Stimulated activated naive CD8-positive, alpha-beta T cell treated with anti-CD3 and anti-CD28 coated beads, Interleukin-15, Interleukin-2, amounts not matched to agents 100 U/mL and 50 U/mL, for 24 hours (primary cell): Measurements from ENCODE around the gene IQSEC1.

Experiments
- ATAC-seq: fragments of 150-1000 bp; cut with Tn5 transposase; one replicate; pipeline ENCODE4 v1.10.0; 2021
- DNase-seq: peaks from one replicate; pipeline ENCODE4 v3.0.0; 2021

IQSEC1 gene

GRCh38 chr3:13073326-13074005, at the start of gene IQSEC1:
IQSEC1 (minus strand) TSS chr3:13073429; CDS start chr3:13073014, 415 bp downstream.
- ATAC-seq: peak; percentile 59
- DNase-seq: peak; percentile 82

DNA sequence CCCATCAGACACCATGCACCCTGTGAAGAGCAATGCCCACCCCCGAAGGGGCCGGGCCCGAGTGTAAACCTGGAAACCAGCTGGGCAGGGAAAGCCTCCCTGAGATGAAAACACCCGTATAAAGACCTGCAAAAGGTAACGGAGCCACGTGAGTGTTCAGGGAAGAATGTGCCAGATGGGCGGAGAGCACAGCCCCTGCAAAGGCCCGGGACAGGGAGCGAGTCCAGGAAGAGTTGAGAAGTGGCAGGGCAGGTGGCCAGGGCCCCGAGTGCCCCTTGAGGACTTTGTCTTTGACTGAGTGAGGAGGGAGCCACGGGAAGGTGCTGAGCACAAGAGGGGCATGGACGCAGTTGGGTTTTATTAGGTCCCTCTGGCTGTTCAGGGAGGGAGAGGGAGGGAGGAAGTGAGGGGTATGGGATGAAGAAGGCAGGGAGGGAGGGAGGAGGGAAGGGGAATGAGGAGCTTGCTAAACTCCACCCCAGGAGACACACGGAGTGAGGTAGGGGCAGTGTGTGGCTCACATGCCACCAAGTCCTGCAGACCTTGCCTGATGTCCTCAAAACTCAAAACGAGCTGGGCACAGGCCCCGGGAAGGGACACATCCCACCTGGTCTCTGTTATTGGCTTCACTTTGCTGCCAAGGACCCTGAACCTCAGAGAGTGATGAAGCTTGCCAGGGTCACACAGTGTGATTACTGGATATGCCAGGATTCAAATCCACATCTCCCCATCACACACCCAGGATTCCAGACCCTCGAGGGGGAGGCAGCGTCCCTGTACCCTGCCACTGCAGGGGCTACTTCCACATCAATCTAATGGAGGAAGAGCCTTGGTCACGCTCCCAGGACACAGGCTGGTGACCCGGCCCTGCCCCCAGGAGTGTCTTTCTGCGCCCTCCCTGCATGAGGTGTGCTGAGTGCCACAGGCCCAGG, 49.1 kb upstream of the IQSEC1 start:
- DNase-seq: no peak
- no peak for ATAC-seq

DNA sequence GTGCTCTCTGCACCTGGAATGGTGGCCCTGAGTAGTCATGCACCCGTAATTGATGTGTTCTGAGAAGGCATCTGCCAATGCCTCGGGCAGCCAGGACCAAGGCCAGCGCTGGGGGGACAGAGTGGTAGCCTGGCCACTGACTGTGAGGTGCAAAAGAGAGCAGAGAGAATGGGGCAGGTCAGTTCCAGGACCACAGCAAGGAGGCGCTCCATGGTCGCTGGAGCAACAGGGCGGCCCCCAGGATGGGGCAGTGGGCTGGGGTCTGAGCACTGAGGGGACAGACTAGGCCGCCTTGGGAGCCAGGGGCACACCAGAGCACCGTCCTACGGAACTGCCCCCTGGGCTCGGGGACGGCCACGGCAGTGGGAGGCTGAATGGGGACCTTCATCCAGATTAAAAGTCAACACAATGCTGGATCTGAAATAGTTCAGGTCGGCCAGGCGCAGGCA, 48.3 kb upstream of the IQSEC1 start:
- DNase-seq: no peak
- ATAC-seq: no peak

- ATAC-seq (no peak), DNase-seq (no peak)
Observed at GRCh38 chr3:13120928-13121552, 47.8 kb upstream of the IQSEC1 start.

DNA sequence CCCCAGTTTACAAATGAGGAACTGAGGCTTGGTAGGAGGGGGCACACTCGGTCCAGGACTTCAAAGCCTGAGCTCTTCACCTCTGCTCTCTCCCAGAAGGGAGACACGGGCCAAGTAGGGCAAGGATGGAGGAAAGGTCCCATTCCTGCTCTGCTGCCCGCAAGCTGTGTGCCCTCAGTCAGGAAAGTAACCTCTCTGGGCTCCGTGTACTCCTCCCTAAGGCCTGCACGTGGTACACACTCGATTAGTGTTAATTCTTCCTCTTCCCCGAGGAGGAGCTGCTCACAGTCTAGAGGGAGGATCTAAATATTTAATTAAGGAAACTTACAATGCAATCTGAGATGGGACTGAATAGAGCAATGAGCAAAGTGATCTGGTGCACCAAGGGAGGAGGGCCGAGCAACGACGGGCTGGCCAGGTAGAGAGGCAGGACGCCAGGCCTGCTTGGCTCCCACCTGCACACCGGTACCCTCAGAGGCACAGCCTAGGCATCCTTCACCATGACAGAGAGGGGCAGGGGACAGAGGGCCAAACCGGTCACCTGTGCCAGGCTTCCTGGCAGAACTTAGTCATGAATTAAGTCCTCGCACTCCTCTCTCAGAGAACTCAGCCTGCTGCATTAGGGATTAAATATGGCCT, 47.2 kb upstream of the IQSEC1 start:
- no peak for ATAC-seq

DNA sequence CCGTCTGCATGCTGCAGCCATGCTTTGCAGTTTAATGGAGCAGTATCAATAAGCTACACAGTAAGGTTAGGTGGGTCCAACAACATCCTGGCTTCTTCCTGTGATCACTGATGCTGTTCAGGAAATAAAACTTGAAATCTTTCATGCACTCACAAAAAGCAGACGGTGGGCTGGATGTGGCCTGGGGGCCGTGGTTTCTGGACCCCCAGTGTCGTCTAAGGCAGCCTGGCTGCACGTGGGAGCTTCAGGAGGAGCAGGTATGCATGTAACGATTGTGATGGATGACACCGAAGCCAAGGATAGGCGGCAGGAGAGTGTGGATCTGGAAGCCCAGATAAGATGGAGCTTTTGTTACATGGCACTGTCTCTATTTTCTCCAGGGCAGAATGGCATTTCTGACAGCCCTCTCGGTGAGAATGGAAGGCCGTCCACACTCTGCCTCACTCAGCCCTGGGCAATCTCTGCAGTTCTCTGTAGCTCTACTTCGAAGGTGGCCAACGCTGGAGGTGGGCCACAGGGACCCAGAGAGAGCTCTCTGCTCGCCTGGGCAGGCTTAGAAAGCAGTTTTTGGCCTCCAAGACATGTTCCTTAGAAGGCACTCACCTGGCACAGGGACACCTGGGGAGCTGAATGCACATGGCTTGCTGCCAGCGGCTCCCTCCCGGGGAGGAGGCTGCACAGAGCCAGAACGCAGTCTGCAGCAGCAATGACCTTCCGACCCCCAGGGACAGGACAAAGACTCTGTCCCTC, 46.4 kb upstream of the IQSEC1 start:
- ATAC-seq (no peak), DNase-seq (no peak)

More for the DNA sequence above, 47.2 kb upstream of the IQSEC1 start:
- no peak for DNase-seq

DNA sequence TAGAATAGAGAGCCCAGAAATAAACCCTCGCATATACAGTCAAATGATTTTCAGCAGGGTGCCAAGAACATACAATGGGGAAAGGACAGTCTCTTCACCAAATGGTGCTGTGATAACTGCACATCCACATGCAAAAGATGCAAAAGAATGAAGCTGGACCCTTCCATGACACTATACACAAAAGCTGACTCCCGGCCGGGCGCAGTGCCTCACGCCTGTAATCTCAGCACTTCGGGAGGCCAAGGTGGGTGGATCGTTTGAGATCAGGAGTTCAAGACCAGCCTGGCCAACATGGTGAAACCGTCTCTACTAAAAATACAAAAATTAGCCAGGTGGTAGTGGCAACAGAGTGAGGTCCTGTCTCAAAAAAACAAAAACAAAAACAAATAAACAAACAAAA, 43.2 kb upstream of the IQSEC1 start:
- ATAC-seq (no peak), DNase-seq (no peak)

DNA sequence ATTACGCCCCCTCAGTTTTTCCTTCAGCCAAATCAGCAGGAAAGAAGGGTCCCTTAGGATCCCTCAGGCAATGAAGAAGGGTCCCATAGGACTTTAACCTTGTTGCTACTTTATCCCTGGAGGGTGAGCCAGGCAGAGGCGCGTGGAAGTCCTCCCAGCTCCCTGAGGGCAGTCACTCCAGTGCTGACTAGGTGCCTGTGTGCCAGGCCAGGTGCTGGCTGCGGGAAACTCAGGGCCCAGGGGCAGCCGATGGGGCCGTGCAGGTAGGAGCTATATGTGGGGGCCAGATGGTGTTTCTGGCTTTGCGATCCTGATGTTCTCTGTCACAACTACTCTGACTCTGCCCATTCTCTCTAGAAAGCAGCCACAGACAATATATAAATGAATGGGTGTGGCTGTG, 42.8 kb upstream of the IQSEC1 start:
- DNase-seq: no peak
- no peak for ATAC-seq

DNA sequence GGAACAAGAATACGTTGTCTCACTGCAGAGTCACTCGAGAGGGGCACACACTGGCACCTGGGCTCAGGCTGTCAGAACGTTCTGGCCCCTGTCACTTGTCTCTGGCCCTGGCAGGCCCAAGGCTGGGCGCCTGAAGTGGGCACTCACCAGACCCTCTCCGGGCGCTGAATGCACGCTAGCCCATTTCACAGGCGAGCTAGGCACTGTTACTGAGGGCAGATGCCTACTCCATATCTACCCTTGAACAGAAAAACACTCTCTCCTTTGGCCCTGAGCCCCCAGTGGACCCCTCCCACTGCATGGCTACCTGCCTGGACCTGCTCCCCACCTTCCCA, 42.3 kb upstream of the IQSEC1 start:
- ATAC-seq: no peak
- no peak for DNase-seq

- no peak for DNase-seq
- ATAC-seq: no peak
Observed at GRCh38 chr3:13114811-13115575, 41.8 kb upstream of the IQSEC1 start.

- ATAC-seq (no peak), DNase-seq (no peak)
Observed at GRCh38 chr3:13113346-13114330, 40.4 kb upstream of the IQSEC1 start.

DNA sequence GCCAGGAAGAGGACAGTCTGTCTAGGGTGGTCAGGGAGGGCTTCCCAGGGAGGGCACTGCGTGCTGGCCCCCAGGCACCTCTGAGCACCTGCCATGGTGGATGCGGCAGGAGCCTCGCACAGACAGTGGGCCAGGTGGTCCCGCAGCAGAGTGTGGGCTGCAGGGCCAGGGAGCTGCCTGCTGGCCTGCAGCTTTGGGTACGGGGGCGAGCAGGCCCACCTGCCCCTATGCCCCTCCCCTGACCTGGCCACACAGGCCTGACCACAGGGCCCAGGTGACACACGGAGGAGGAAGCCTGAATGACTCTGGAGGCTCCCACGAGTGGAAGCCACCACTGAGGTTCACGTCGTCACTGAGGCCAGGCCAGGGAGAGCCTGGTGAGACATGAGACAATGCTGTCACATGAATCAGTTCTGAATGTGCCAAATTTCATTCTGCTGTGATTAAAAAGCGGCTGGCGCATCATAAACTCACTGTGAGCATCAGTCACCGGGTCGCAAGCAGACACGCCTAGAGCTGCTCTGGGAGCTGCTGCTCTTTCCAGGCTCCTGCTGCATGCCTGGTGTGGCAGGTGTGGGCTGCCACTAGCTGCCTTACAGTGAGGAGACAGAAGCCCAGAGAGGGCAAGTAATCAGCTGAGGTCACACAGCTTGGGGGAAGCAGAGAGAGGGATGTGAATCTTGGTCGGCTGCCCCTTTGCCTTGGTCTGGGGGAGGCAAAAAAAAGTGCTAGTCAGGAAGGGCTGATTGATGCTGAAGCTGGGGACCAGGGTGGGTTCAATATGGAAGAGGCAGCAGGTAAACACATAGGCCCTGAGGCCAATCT, 39.5 kb upstream of the IQSEC1 start:
- DNase-seq (no peak), ATAC-seq (no peak)

DNA sequence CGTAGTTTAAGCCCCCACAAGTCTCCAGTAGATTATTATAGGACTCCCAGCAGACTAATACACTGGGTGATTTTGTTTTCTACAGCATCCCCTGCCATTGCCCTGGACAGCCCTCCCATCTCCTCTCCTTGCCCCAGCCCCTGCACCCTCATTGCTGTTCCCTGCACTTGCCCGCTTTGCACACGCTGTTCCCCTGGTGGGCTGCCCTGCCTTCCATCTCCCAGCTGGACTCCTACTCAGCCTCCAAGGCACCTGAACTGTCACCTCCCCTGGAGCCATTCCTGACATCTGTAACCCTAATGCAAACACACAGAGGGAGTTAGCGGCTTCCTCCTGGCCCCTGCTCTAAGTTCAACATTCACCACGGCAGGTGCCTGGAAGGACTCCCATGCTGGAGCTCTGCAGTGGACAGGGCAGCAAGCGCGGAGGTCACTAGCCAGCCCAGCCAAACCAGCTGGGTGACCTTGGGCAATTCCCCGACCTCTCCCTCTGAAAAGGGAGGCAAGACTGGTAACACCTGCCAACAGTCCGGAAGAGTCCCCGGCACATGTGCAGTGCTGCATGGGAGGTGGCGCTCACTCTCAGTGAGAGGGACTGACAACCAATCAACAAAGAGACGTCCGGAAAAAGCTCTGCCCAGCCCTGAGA, 38.8 kb upstream of the IQSEC1 start:
- DNase-seq (no peak), ATAC-seq (no peak)

- DNase-seq: no peak
- no peak for ATAC-seq
Observed at GRCh38 chr3:13111173-13111872, 38.1 kb upstream of the IQSEC1 start.

- DNase-seq: peak; percentile 30
- ATAC-seq: peak; percentile 37
Observed at GRCh38 chr3:13110678-13111116, 37.5 kb upstream of the IQSEC1 start.

- ATAC-seq: no peak
- DNase-seq: no peak
Observed at GRCh38 chr3:13109516-13109915, 36.3 kb upstream of the IQSEC1 start.

GRCh38 chr3:13108861-13109260, 35.6 kb upstream of the IQSEC1 start:
- ATAC-seq (no peak), DNase-seq (no peak)

DNA sequence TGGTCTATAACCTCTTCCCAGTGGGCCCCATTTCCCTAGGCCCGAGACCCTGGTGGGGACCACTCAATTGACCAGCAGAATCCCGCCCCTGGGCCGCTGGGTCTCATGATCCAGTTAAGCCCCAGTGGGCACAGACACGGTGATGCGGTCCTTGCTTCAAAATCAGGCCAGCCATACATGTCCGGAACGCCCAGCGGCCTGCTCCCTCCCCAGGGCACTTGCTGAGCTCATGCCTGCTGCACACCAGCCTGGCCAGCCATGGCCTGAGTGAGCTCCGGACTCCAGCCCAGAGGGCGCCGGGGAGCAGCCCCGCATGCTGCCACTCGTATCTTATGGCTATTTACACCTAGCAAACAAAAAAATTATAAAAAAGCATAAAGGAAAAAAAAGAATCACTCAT, 34.4 kb upstream of the IQSEC1 start:
- ATAC-seq (no peak), DNase-seq (no peak)
